ENCODE measurements around the gene PIAS4. TPM values are rescaled to one million over a fixed set of nuclear protein-coding genes. Genes with fewer than 3 reads are reported as not detected.

The PIAS4 gene
- total and polyA plus RNA-seq, 2 donors (not counting 3 experiments of a cell fraction or from before 2014, with no cell fraction given) = 26.2 to 46.2 TPM

- intact Hi-C loops (cut with micrococcal nuclease) = no loop called here
- no TSS peak for BruUV-seq (replicated peaks)
- no peak overlapping the region for H2AFZ ChIP-seq (ENCODE audit: low read depth, low read length)
- TF ChIP-seq MYC (IDR thresholded peaks at IDR 0.05; ENCODE audit: low read depth, low read length) (no peak), GATA2 (IDR thresholded peaks at IDR 0.05; ENCODE audit: insufficient read depth, insufficient read length, low read depth, low read length) (no peak), JUN (IDR thresholded peaks at IDR 0.05; ENCODE audit: borderline replicate concordance, insufficient read depth, insufficient read length, low read depth) (no peak), CTCF (IDR thresholded peaks at IDR 0.05; ENCODE audit: extremely low read depth in 1 of 2, insufficient read depth in 1 of 2, low read depth in 1 of 2, low read length in 2 of 2) (peak in 1 of 2 donors; percentile 16), EZH2 (IDR thresholded peaks at IDR 0.05; ENCODE audit: borderline replicate concordance, low read depth, low read length, severe bottlenecking) (no peak), FOS (IDR thresholded peaks at IDR 0.05; ENCODE audit: borderline replicate concordance, insufficient read depth, low read length) (no peak), POLR2A (IDR thresholded peaks at IDR 0.05; ENCODE audit: low read depth, low read length) (peak; percentile 30), POLR2AphosphoS5 (IDR thresholded peaks at IDR 0.05; ENCODE audit: insufficient read depth, low read depth, low read length) (no peak), MAX (IDR thresholded peaks at IDR 0.05; ENCODE audit: insufficient read depth, insufficient read length) (no peak)
- no peaks in the 10 kb centered on the region for H3K9me3 ChIP-seq (replicated peaks; ENCODE audit: control insufficient read depth, insufficient read depth, low read length)
- no peaks in the 10 kb centered on the region for H3K9me1 ChIP-seq (replicated peaks; ENCODE audit: control insufficient read depth, extremely low read depth, insufficient read depth, low read length)
- ChIA-PET CTCF (interaction anchor here (1.2 kb wide), 1 partner anchor 10 kb away, joined by 6 read pairs; no protein-coding TSS in a partner anchor), POLR2A (interaction anchor here (0.6 to 3.9 kb wide), 2 partner anchors 8 to 132 kb away, joined by 3 to 29 read pairs; no protein-coding TSS in a partner anchor)
- DNase-seq (ENCODE audit: low read depth, low spot score) (no peak), FAIRE-seq (no peak)
- no peak overlapping the region for H3K27ac ChIP-seq (ENCODE audit: insufficient read depth, low read depth, low read length)
- H3K27me3 ChIP-seq (ENCODE audit: control insufficient read depth in 2 of 2, insufficient read depth in 2 of 2, low read length in 2 of 2) = no peaks in the 10 kb centered on the region
- peaks cover 51 to 70% of the 10 kb centered on the region in 2 experiments for H3K36me3 ChIP-seq (ENCODE audit: control insufficient read depth in 2 of 2, extremely low read depth in 1 of 2, insufficient read depth in 2 of 2, low read length in 2 of 2)
- H3K4me1 ChIP-seq (ENCODE audit: control insufficient read depth, extremely low read depth, insufficient read depth, low read length) = no peaks in the 10 kb centered on the region
- H3K4me3 ChIP-seq (replicated peaks in 1 of 3; ENCODE audit: insufficient read depth in 1 of 3, low read depth in 1 of 3, low read length in 3 of 3) = no peak overlapping the region
- peaks cover 70% of the 10 kb centered on the region for H3K79me2 ChIP-seq (ENCODE audit: control insufficient read depth, insufficient read depth, low read length)
- dilution Hi-C loops (cut with MboI; ENCODE audit: extremely low pct_ligation_motif_present, low sequenced_read_pairs) = no loop called here
- no peak overlapping the region for H3K9ac ChIP-seq (replicated peaks; ENCODE audit: extremely low read depth, insufficient read depth, low read length)
- H4K20me1 ChIP-seq (replicated peaks; ENCODE audit: control insufficient read depth, extremely low read depth, insufficient read depth, low read length) = no peaks in the 10 kb centered on the region
- no peak overlapping the region for H3K4me2 ChIP-seq (ENCODE audit: insufficient read depth, low read length)
Measured at GRCh38 chr19:3977242-3978143, 30.0 kb upstream of the PIAS4 start.
